H1 (cell line): ENCODE measurements around the gene ENO3. TPM values are rescaled to one million over a fixed set of nuclear protein-coding genes. Genes with fewer than 3 reads are reported as not detected.

Source experiments
- CTCF ChIA-PET: fragments of 300-600 bp; sonication (Branson Sonifier 250); formaldehyde crosslinking; loops from one replicate; lab custom pipeline; 2021; ENCODE audit not compliant: partially characterized antibody; lab: Charles Lee
- POLR2A ChIA-PET: fragments of 300-600 bp; sonication (Branson Sonifier 250); formaldehyde crosslinking; loops from one replicate; lab custom pipeline; 2021; ENCODE audit warnings: inconsistent platforms; ENCODE audit not compliant: partially characterized antibody; lab: Charles Lee
- DNase-seq, 2 experiments: peaks; one replicate each; pipeline versions ENCODE4 v3.0.0 to v3.0.0-alpha.2; 2010 to 2022; ENCODE audit warnings: low spot score in 2 of 2, low read depth in 1 of 2, mixed read lengths in 1 of 2
- FAIRE-seq: peaks from 2 replicates; lab custom pipeline; 2011; peaks lifted over from hg19 to GRCh38; lab: Jason Lieb, UNC
- H2AFZ ChIP-seq: 2 replicates; pipeline ENCODE4 v1.8.1; 2012; ENCODE audit warnings: low read length, inconsistent platforms
- H2AK5ac ChIP-seq: 2 replicates; pipeline ENCODE4 v1.6.1; 2013; ENCODE audit warnings: low read depth, low read length
- H2BK120ac ChIP-seq: replicated peaks from 2 replicates; pipeline ENCODE3; 2013; ENCODE audit warnings: low read depth, low read length, inconsistent platforms
- H2BK12ac ChIP-seq: 2 replicates; pipeline ENCODE4 v1.6.1; 2013; ENCODE audit warnings: low read depth, low read length
- H2BK15ac ChIP-seq: 2 replicates; pipeline ENCODE4 v1.6.1; 2013; ENCODE audit warnings: low read length
- H2BK20ac ChIP-seq: 2 replicates; pipeline ENCODE4 v1.6.1; 2013; ENCODE audit warnings: low read length
- H2BK5ac ChIP-seq: 2 replicates; pipeline ENCODE4 v1.6.1; 2013; ENCODE audit warnings: low read depth, low read length
- H3K14ac ChIP-seq: 2 replicates; pipeline ENCODE4 v1.6.1; 2013; ENCODE audit warnings: inconsistent platforms; ENCODE audit not compliant: insufficient read length
- H3K18ac ChIP-seq: 2 replicates; pipeline ENCODE4 v1.6.1; 2013; ENCODE audit warnings: low read length; ENCODE audit errors: extremely low read depth
- H3K23ac ChIP-seq: 2 replicates; pipeline ENCODE4 v1.6.1; 2013; ENCODE audit warnings: inconsistent platforms; ENCODE audit not compliant: insufficient read length
- H3K23me2 ChIP-seq: 2 replicates; pipeline ENCODE4 v1.6.1; 2013; ENCODE audit warnings: low read depth, low read length
- H3K27ac ChIP-seq: 2 replicates; pipeline ENCODE4 v1.6.1; 2011; ENCODE audit warnings: low read depth, low read length, inconsistent platforms
- H3K27me3 ChIP-seq, 4 experiments: replicated peaks in 1 of 4; 1 replicate in 1 of 4; 2 replicates in 3 of 4; pipeline versions ENCODE4 v1.6.1 to v1.8.1; 2011 to 2013; ENCODE audit warnings: low read length in 3 of 4, mild to moderate bottlenecking in 3 of 4, inconsistent platforms in 2 of 4, mixed read lengths in 2 of 4, moderate library complexity in 1 of 4; ENCODE audit not compliant: control insufficient read depth in 3 of 4, insufficient read depth in 3 of 4; ENCODE audit errors: extremely low read depth in 1 of 4
- H3K36me3 ChIP-seq, 4 experiments: 2 replicates each; pipeline versions ENCODE4 v1.6.1 to v1.8.1; 2011 to 2013; ENCODE audit warnings: mild to moderate bottlenecking in 4 of 4, low read length in 3 of 4, moderate library complexity in 2 of 4, control low read depth in 1 of 4, inconsistent platforms in 1 of 4; ENCODE audit not compliant: insufficient read depth in 4 of 4, control insufficient read depth in 2 of 4
- H3K4ac ChIP-seq: replicated peaks from 2 replicates; pipeline ENCODE3; 2013; ENCODE audit warnings: low read length, low read depth, mixed read lengths, inconsistent platforms; ENCODE audit not compliant: insufficient read length
- H3K4me1 ChIP-seq, 4 experiments: replicated peaks in 1 of 4; 1 replicate in 1 of 4; 2 replicates in 3 of 4; pipeline versions ENCODE4 v1.6.1 to v1.8.1; 2011 to 2013; ENCODE audit warnings: low read length in 3 of 4, inconsistent platforms in 2 of 4, mixed read lengths in 1 of 4; ENCODE audit not compliant: insufficient read depth in 4 of 4, control insufficient read depth in 3 of 4
- H3K4me2 ChIP-seq, 2 experiments: 2 replicates each; pipeline versions ENCODE4 v1.6.1 to v1.8.1; 2011 to 2013; ENCODE audit warnings: low read depth in 2 of 2, low read length in 2 of 2, control low read depth in 1 of 2, inconsistent platforms in 1 of 2, mild to moderate bottlenecking in 1 of 2; ENCODE audit not compliant: insufficient read depth in 1 of 2
- H3K4me3 ChIP-seq, 4 experiments: fragments of 200-600, 300-600 bp in 1 of 4; sonication (generic), shearing (Covaris generic), sonication (Bioruptor Twin) in 1 of 4; 2 replicates each; pipeline versions ENCODE4 v1.5.1 to v1.8.1; 2011 to 2016; ENCODE audit warnings: low read length in 4 of 4, low read depth in 3 of 4, control low read depth in 2 of 4, inconsistent platforms in 2 of 4, mild to moderate bottlenecking in 2 of 4, mixed read lengths in 1 of 4, moderate library complexity in 1 of 4; ENCODE audit not compliant: insufficient read depth in 2 of 4; ENCODE audit errors: extremely low read depth in 1 of 4
- H3K56ac ChIP-seq: replicated peaks from 2 replicates; pipeline ENCODE3; 2013; ENCODE audit warnings: low read depth, mild to moderate bottlenecking, mixed read lengths, low read length, inconsistent platforms; ENCODE audit not compliant: insufficient read length
- H3K79me1 ChIP-seq: 2 replicates; pipeline ENCODE4 v1.6.1; 2013; ENCODE audit warnings: low read depth, low read length, control low read depth
- H3K79me2 ChIP-seq, 2 experiments: 2 replicates each; pipeline versions ENCODE4 v1.6.1 to v1.8.1; 2012 to 2013; ENCODE audit warnings: low read length in 2 of 2, mild to moderate bottlenecking in 2 of 2, inconsistent platforms in 1 of 2; ENCODE audit not compliant: insufficient read depth in 2 of 2, control insufficient read depth in 1 of 2
- H3K9ac ChIP-seq, 4 experiments: replicated peaks in 1 of 4; 1 replicate in 1 of 4; 2 replicates in 3 of 4; pipeline versions ENCODE4 v1.6.1 to v1.8.1; 2011 to 2013; ENCODE audit warnings: low read depth in 3 of 4, low read length in 3 of 4, control low read depth in 2 of 4, mild to moderate bottlenecking in 2 of 4, moderate library complexity in 2 of 4, inconsistent platforms in 1 of 4; ENCODE audit errors: extremely low read depth in 1 of 4
- H3K9me3 ChIP-seq, 2 experiments: 2 replicates each; pipeline versions ENCODE4 v1.6.1 to v1.8.1; 2012 to 2013; ENCODE audit warnings: mild to moderate bottlenecking in 2 of 2, moderate library complexity in 2 of 2, control low read depth in 1 of 2, inconsistent platforms in 1 of 2, low read depth in 1 of 2, low read length in 1 of 2, mixed read lengths in 1 of 2; ENCODE audit not compliant: insufficient read depth in 2 of 2
- H4K20me1 ChIP-seq, 2 experiments: replicated peaks in 1 of 2; 2 replicates each; pipeline versions ENCODE3 to v1.8.1; 2011 to 2013; ENCODE audit warnings: inconsistent platforms in 2 of 2, low read length in 2 of 2, mild to moderate bottlenecking in 1 of 2; ENCODE audit not compliant: insufficient read depth in 2 of 2, control insufficient read depth in 1 of 2
- H4K5ac ChIP-seq: 2 replicates; pipeline ENCODE4 v1.6.1; 2013; ENCODE audit warnings: low read length, low read depth, mixed read lengths, inconsistent platforms; ENCODE audit not compliant: insufficient read length
- H4K8ac ChIP-seq: 2 replicates; pipeline ENCODE4 v1.8.0; 2013; ENCODE audit warnings: mild to moderate bottlenecking, moderate library complexity, low read length, inconsistent platforms; ENCODE audit not compliant: insufficient read depth; ENCODE audit errors: extremely low read depth
- H4K91ac ChIP-seq: replicated peaks from 2 replicates; pipeline ENCODE3; 2013; ENCODE audit warnings: low read length, mixed read lengths, inconsistent platforms; ENCODE audit not compliant: insufficient read length
- BACH1 ChIP-seq: IDR thresholded peaks from 2 replicates; pipeline ENCODE4 v1.6.1; 2012; ENCODE audit warnings: low read length, improper control_type of control experiment
- CEBPB ChIP-seq: IDR thresholded peaks from 2 replicates; pipeline ENCODE4 v1.6.1; 2012; ENCODE audit warnings: low read depth, low read length
- E2F6 ChIP-seq: IDR thresholded peaks from 2 replicates; pipeline ENCODE4 v1.6.1; 2012; ENCODE audit warnings: inconsistent platforms
- PHF8 ChIP-seq: fragments of 200-600 bp; sonication (generic); conservative IDR thresholded peaks from 2 replicates; pipeline ENCODE4 v1.7.1; 2012; ENCODE audit warnings: low read depth, mild to moderate bottlenecking, inconsistent platforms, low read length, moderate library complexity
- POLR2A ChIP-seq, 2 experiments: IDR thresholded peaks; 1 replicate in 1 of 2; 2 replicates in 1 of 2; pipeline ENCODE4 v1.6.1; 2011; ENCODE audit warnings: low read depth in 2 of 2, low read length in 2 of 2, mild to moderate bottlenecking in 2 of 2; ENCODE audit errors: control extremely low read depth in 1 of 2
- RFX5 ChIP-seq: IDR thresholded peaks from 2 replicates; pipeline ENCODE4 v1.6.1; 2011; ENCODE audit warnings: low read depth, low read length, improper control_type of control experiment, borderline replicate concordance
- RXRA ChIP-seq: IDR thresholded peaks from 2 replicates; pipeline ENCODE4 v1.6.1; 2011; ENCODE audit warnings: low read depth, mild to moderate bottlenecking, low read length, moderate library complexity; ENCODE audit not compliant: insufficient read depth
- SUZ12 ChIP-seq: fragments of 200-600 bp; sonication (generic); IDR thresholded peaks from 2 replicates; pipeline ENCODE4 v1.6.1; 2012; ENCODE audit warnings: mild to moderate bottlenecking, inconsistent platforms, low read length, moderate library complexity, mixed read lengths
- TAF1 ChIP-seq: IDR thresholded peaks from 2 replicates; pipeline ENCODE4 v1.6.1; 2011; ENCODE audit warnings: mild to moderate bottlenecking, low read depth, low read length
- TAF7 ChIP-seq: optimal IDR thresholded peaks from 2 replicates; pipeline ENCODE3; 2011; ENCODE audit warnings: low read depth, mild to moderate bottlenecking, inconsistent platforms, low read length, moderate library complexity, borderline replicate concordance
- TBP ChIP-seq: IDR thresholded peaks from 2 replicates; pipeline ENCODE4 v1.6.1; 2011; ENCODE audit warnings: low read depth, low read length, improper control_type of control experiment
- WGBS, 2 experiments: shearing (Covaris generic) in 1 of 2; methylation state at CpG; one replicate each; pipeline versions ENCODE4 v1.1.6 to v1.1.7; 2013 to 2015; ENCODE audit warnings: low lambda C conversion rate in 2 of 2, mixed read lengths in 2 of 2, inconsistent platforms in 1 of 2, low coverage in 1 of 2, missing lambda C conversion rate in 1 of 2; ENCODE audit not compliant: insufficient replicate concordance in 2 of 2, insufficient coverage in 1 of 2, insufficient read length in 1 of 2; ENCODE audit errors: extremely low coverage in 1 of 2, missing lambda C conversion rate in 1 of 2; 5-methylcytosine and 5-hydroxymethylcytosine counted together
- polyA plus RNA-seq, 7 experiments: library from polyadenylated mRNA; depleted of rRNA in 3 of 7; stranded (reverse) in 5 of 7; unstranded in 2 of 7; fragments of >200 nt in 5 of 7; fragments of 200-250 nt in 2 of 7; gene quantifications; 1 replicate in 5 of 7; 2 replicates in 1 of 7; 4 replicates in 1 of 7; pipeline versions ENCODE4 v1.2.1 to v1.2.3, GENCODE V29; 2011 to 2013; ENCODE audit warnings: missing spikeins in 2 of 7, mixed read lengths in 2 of 7
- total RNA-seq: library from RNA; stranded (reverse); fragmentation: NEBNext Ultra II Directional; extraction: Animal tissue kit (Norgen Biotek cat#: 25700); gene quantifications from 2 replicates; pipeline ENCODE4 v1.2.1, GENCODE V29; 2021

The ENO3 gene
- total and polyA plus RNA-seq, 2 of the 8 experiments (the other 6 are each of a cell fraction or from before 2014, with no cell fraction given) = 25.0 to 25.7 TPM

GRCh38 chr17:4949321-4950074 lies 1.4 kb upstream of the ENO3 start:
- peak overlapping the region; percentile 87 to 95 for H3K4me2 ChIP-seq
- peak overlapping the region; percentile 94 for H3K27ac ChIP-seq
- peak overlapping the region; percentile 81; the same call in 1 of the 2 replicates for H2BK15ac ChIP-seq
- H3K4me1 ChIP-seq = peaks cover 4 to 17% (median 12%) of the 10 kb centered on the region in 4 experiments
- peak overlapping the region; percentile 97 for H4K5ac ChIP-seq
- H3K4ac ChIP-seq = peak overlapping the region; percentile 46
- no peak overlapping the region for H2AFZ ChIP-seq
- H3K23me2 ChIP-seq = peaks cover 14% of the 10 kb centered on the region
- H2BK120ac ChIP-seq = no peak overlapping the region
- no peak for FAIRE-seq
- no peaks in the 10 kb centered on the region for H3K9me3 ChIP-seq
- peak overlapping the region; percentile 94 for H2BK5ac ChIP-seq
- no peaks in the 10 kb centered on the region for H3K27me3 ChIP-seq
- H3K4me3 ChIP-seq = peak overlapping the region; percentile 87 to 99 (median 96)
- peak overlapping the region; percentile 93 for H3K56ac ChIP-seq
- H3K23ac ChIP-seq = no peak overlapping the region
- no peak overlapping the region for H2AK5ac ChIP-seq
- H3K79me2 ChIP-seq = peaks cover 8 to 35% of the 10 kb centered on the region in 2 experiments
- peak overlapping the region; percentile 97 for H3K18ac ChIP-seq
- ChIA-PET CTCF (interaction anchor here (1.3 to 2.1 kb wide), 2 partner anchors 9 to 20 kb away, joined by 3 to 5 read pairs; partner anchors contain the start of genes RNF167 and SLC25A11), POLR2A (interaction anchor here (0.6 to 32.4 kb wide), 16 partner anchors 2 to 339 kb away, joined by 3 to 987 read pairs (median 8); partner anchors contain the start of genes CAMTA2, ENO3, GP1BA and INCA1)
- H2BK20ac ChIP-seq = no peak overlapping the region
- H3K9ac ChIP-seq = peak overlapping the region; percentile 57 to 80 (median 76)
- H3K14ac ChIP-seq = no peak overlapping the region
- H4K91ac ChIP-seq = peak overlapping the region; percentile 96
- 0% methylated on average over 20 of the region's 75 CpGs; no CpG with 5 or more reads in 1 of the 2 experiments for WGBS, 2 experiments
- H4K8ac ChIP-seq = peak overlapping the region; percentile 93
- no peak overlapping the region for H2BK12ac ChIP-seq
- 0 out of 2 replicates have a peak, but pooled peaks cover 2% of the 10 kb centered on the region for H3K79me1 ChIP-seq
- H3K36me3 ChIP-seq = peaks cover under 1 to 26% (median 19%) of the 10 kb centered on the region in 4 experiments
- H4K20me1 ChIP-seq = peaks cover 16 to 18% of the 10 kb centered on the region in 2 experiments
- peak in 1 of 2 experiments; percentile 85 for DNase-seq
- TF ChIP-seq TBP (peak; percentile 68), E2F6 (peak; percentile 81), POLR2A (IDR thresholded peaks at IDR 0.05; ENCODE audit: control extremely low read depth in 1 of 2, low read depth in 2 of 2, low read length in 2 of 2) (peak in 1 of 2 experiments; percentile 41; a peak in 2 of 3 replicates), TAF7 (peak; percentile 73), CEBPB (no peak), PHF8 (peak; percentile 44), RFX5 (no peak), SUZ12 (no peak), BACH1 (peak; percentile 46), TAF1 (peak; percentile 70), RXRA (no peak)
